IPS-11a (cell line): ENCODE measurements around the gene TP53I13.

ENCODE experiments used
- H3K4me3 ChIP-seq: one replicate; pipeline ENCODE4 v1.5.1; 2013; ENCODE audit warnings: low read depth, low read length, control low read depth

TP53I13 gene

GRCh38 chr17:29614349-29615047 is 46.0 kb downstream of the TP53I13 start:
- no peak overlapping the region for H3K4me3 ChIP-seq

GRCh38 chr17:29615048-29615385 is 46.5 kb downstream of the TP53I13 start:
- peak overlapping the region; percentile 37 for H3K4me3 ChIP-seq

- peak overlapping the region; percentile 37 for H3K4me3 ChIP-seq
These were observed 47.2 kb downstream of the TP53I13 start for GRCh38 chr17:29615492-29616299.

GRCh38 chr17:29616300-29617048 is 48.0 kb downstream of the TP53I13 start:
- peak overlapping the region; percentile 37 for H3K4me3 ChIP-seq

GRCh38 chr17:29617125-29617480 is 48.6 kb downstream of the TP53I13 start:
- H3K4me3 ChIP-seq: no peak overlapping the region

- no peak overlapping the region for H3K4me3 ChIP-seq
These were observed 49.2 kb downstream of the TP53I13 start for GRCh38 chr17:29617481-29618271.

- H3K4me3 ChIP-seq: no peak overlapping the region
These were observed 50.0 kb downstream of the TP53I13 start for GRCh38 chr17:29618272-29619065.

- H3K4me3 ChIP-seq: no peak overlapping the region
These were observed 50.8 kb downstream of the TP53I13 start for GRCh38 chr17:29619251-29619650.

- H3K4me3 ChIP-seq: no peak overlapping the region
These were observed 51.8 kb downstream of the TP53I13 start for GRCh38 chr17:29620271-29620670.

- H3K4me3 ChIP-seq: no peak overlapping the region
These were observed 52.4 kb downstream of the TP53I13 start for GRCh38 chr17:29620779-29621500.

- H3K4me3 ChIP-seq: no peak overlapping the region
These were observed 53.3 kb downstream of the TP53I13 start for GRCh38 chr17:29621751-29622194.
